Measurements from ENCODE around the gene OR51V1.

OR51V1 gene

GRCh38 chr11:5237420-5237819 is 36.9 kb upstream of the OR51V1 start:
- no peak overlapping the region for H3K4me3 ChIP-seq (ENCODE audit: insufficient read length, low read depth)
- H3K27me3 ChIP-seq (ENCODE audit: insufficient read depth, insufficient read length), result no peaks in the 10 kb centered on the region
- no peaks in the 10 kb centered on the region for H3K4me1 ChIP-seq (ENCODE audit: insufficient read depth, insufficient read length)
- H3K9ac ChIP-seq (ENCODE audit: insufficient read length, low read depth), result no peak overlapping the region
- no peak for DNase-seq (ENCODE audit: low read depth, low spot score)
- H3K36me3 ChIP-seq (ENCODE audit: insufficient read depth, insufficient read length, low read length), result no peaks in the 10 kb centered on the region
- TF ChIP-seq SUZ12 (IDR thresholded peaks at IDR 0.05; ENCODE audit: extremely low read depth, insufficient read depth, insufficient read length) (no peak), YY1 (IDR thresholded peaks at IDR 0.05; ENCODE audit: insufficient read depth, insufficient read length) (no peak), ZNF274 (IDR thresholded peaks at IDR 0.05; ENCODE audit: low read depth, low read length) (no peak)
- no peaks in the 10 kb centered on the region for H3K9me3 ChIP-seq (ENCODE audit: insufficient read depth, low read length)

- no peaks in the 10 kb centered on the region for H3K27me3 ChIP-seq (ENCODE audit: insufficient read depth, insufficient read length)
- no peak overlapping the region for H3K9ac ChIP-seq (ENCODE audit: insufficient read length, low read depth)
- H3K4me1 ChIP-seq (ENCODE audit: insufficient read depth, insufficient read length), result no peaks in the 10 kb centered on the region
- H3K36me3 ChIP-seq (ENCODE audit: insufficient read depth, insufficient read length, low read length), result no peaks in the 10 kb centered on the region
- H3K9me3 ChIP-seq (ENCODE audit: insufficient read depth, low read length), result no peaks in the 10 kb centered on the region
- DNase-seq (ENCODE audit: low read depth, low spot score), result no peak
- no peak for TF ChIP-seq ZNF274 (IDR thresholded peaks at IDR 0.05; ENCODE audit: low read depth, low read length)
- TF ChIP-seq SUZ12 (IDR thresholded peaks at IDR 0.05; ENCODE audit: extremely low read depth, insufficient read depth, insufficient read length), result no peak
- H3K4me3 ChIP-seq (ENCODE audit: insufficient read length, low read depth), result no peak overlapping the region
These were observed 35.0 kb upstream of the OR51V1 start for GRCh38 chr11:5235364-5236095.

GRCh38 chr11:5234381-5234834 is 33.9 kb upstream of the OR51V1 start, which contains the start of gene HBD:
TSS of gene HBD (minus strand) at chr11:5234483. CDS start at chr11:5234433, 50 bp downstream.
- no peak within 1 kb of the TSS for H3K4me3 ChIP-seq (ENCODE audit: insufficient read length, low read depth)
- TF ChIP-seq YY1 (IDR thresholded peaks at IDR 0.05; ENCODE audit: insufficient read depth, insufficient read length), result no peak
- TF ChIP-seq SUZ12 (IDR thresholded peaks at IDR 0.05; ENCODE audit: extremely low read depth, insufficient read depth, insufficient read length), result no peak
- TF ChIP-seq ZNF274 (IDR thresholded peaks at IDR 0.05; ENCODE audit: low read depth, low read length), result no peak
- H3K9me3 ChIP-seq (ENCODE audit: insufficient read depth, low read length), result no peaks in the 10 kb centered on the region
- H3K4me1 ChIP-seq (ENCODE audit: insufficient read depth, insufficient read length), result no peaks in the 10 kb centered on the region
- H3K27me3 ChIP-seq (ENCODE audit: insufficient read depth, insufficient read length), result no peaks in the 10 kb centered on the region
- no peak within 1 kb of the TSS for H3K9ac ChIP-seq (ENCODE audit: insufficient read length, low read depth)
- H3K36me3 ChIP-seq (ENCODE audit: insufficient read depth, insufficient read length, low read length), result no peaks in the 10 kb centered on the region
- no peak for DNase-seq (ENCODE audit: low read depth, low spot score)

- TF ChIP-seq ZNF274 (IDR thresholded peaks at IDR 0.05; ENCODE audit: low read depth, low read length) (no peak), YY1 (IDR thresholded peaks at IDR 0.05; ENCODE audit: insufficient read depth, insufficient read length) (no peak), SUZ12 (IDR thresholded peaks at IDR 0.05; ENCODE audit: extremely low read depth, insufficient read depth, insufficient read length) (no peak)
- H3K4me1 ChIP-seq (ENCODE audit: insufficient read depth, insufficient read length), result no peaks in the 10 kb centered on the region
- H3K36me3 ChIP-seq (ENCODE audit: insufficient read depth, insufficient read length, low read length), result no peaks in the 10 kb centered on the region
- no peaks in the 10 kb centered on the region for H3K27me3 ChIP-seq (ENCODE audit: insufficient read depth, insufficient read length)
- no peaks in the 10 kb centered on the region for H3K9me3 ChIP-seq (ENCODE audit: insufficient read depth, low read length)
- no peak overlapping the region for H3K9ac ChIP-seq (ENCODE audit: insufficient read length, low read depth)
- no peak for DNase-seq (ENCODE audit: low read depth, low spot score)
- H3K4me3 ChIP-seq (ENCODE audit: insufficient read length, low read depth), result no peak overlapping the region
These were observed 32.8 kb upstream of the OR51V1 start for GRCh38 chr11:5233307-5233706.

- H3K4me3 ChIP-seq (ENCODE audit: insufficient read length, low read depth), result no peak overlapping the region
- no peaks in the 10 kb centered on the region for H3K9me3 ChIP-seq (ENCODE audit: insufficient read depth, low read length)
- no peak for TF ChIP-seq YY1 (IDR thresholded peaks at IDR 0.05; ENCODE audit: insufficient read depth, insufficient read length)
- TF ChIP-seq SUZ12 (IDR thresholded peaks at IDR 0.05; ENCODE audit: extremely low read depth, insufficient read depth, insufficient read length), result no peak
- no peak for TF ChIP-seq ZNF274 (IDR thresholded peaks at IDR 0.05; ENCODE audit: low read depth, low read length)
- no peak for DNase-seq (ENCODE audit: low read depth, low spot score)
- no peak overlapping the region for H3K9ac ChIP-seq (ENCODE audit: insufficient read length, low read depth)
- H3K27me3 ChIP-seq (ENCODE audit: insufficient read depth, insufficient read length), result no peaks in the 10 kb centered on the region
- H3K36me3 ChIP-seq (ENCODE audit: insufficient read depth, insufficient read length, low read length), result no peaks in the 10 kb centered on the region
- no peaks in the 10 kb centered on the region for H3K4me1 ChIP-seq (ENCODE audit: insufficient read depth, insufficient read length)
These were observed 32.3 kb upstream of the OR51V1 start for GRCh38 chr11:5232821-5233220.

GRCh38 chr11:5232176-5232575 is 31.7 kb upstream of the OR51V1 start:
- Histone ChIP-seq H3K4me1 (ENCODE audit: insufficient read depth, insufficient read length) (no peaks in the 10 kb centered on the region), H3K27me3 (ENCODE audit: insufficient read depth, insufficient read length) (no peaks in the 10 kb centered on the region), H3K9me3 (ENCODE audit: insufficient read depth, low read length) (no peaks in the 10 kb centered on the region), H3K36me3 (ENCODE audit: insufficient read depth, insufficient read length, low read length) (no peaks in the 10 kb centered on the region), H3K9ac (ENCODE audit: insufficient read length, low read depth) (no peak overlapping the region), H3K4me3 (ENCODE audit: insufficient read length, low read depth) (no peak overlapping the region)
- TF ChIP-seq SUZ12 (IDR thresholded peaks at IDR 0.05; ENCODE audit: extremely low read depth, insufficient read depth, insufficient read length), result no peak
- TF ChIP-seq YY1 (IDR thresholded peaks at IDR 0.05; ENCODE audit: insufficient read depth, insufficient read length), result no peak
- TF ChIP-seq ZNF274 (IDR thresholded peaks at IDR 0.05; ENCODE audit: low read depth, low read length), result no peak
- no peak for DNase-seq (ENCODE audit: low read depth, low spot score)

- Histone ChIP-seq H3K27me3 (ENCODE audit: insufficient read depth, insufficient read length) (no peaks in the 10 kb centered on the region), H3K36me3 (ENCODE audit: insufficient read depth, insufficient read length, low read length) (no peaks in the 10 kb centered on the region), H3K4me3 (ENCODE audit: insufficient read length, low read depth) (no peak overlapping the region), H3K9me3 (ENCODE audit: insufficient read depth, low read length) (no peaks in the 10 kb centered on the region), H3K9ac (ENCODE audit: insufficient read length, low read depth) (no peak overlapping the region), H3K4me1 (ENCODE audit: insufficient read depth, insufficient read length) (no peaks in the 10 kb centered on the region)
- DNase-seq (ENCODE audit: low read depth, low spot score), result no peak
- TF ChIP-seq YY1 (IDR thresholded peaks at IDR 0.05; ENCODE audit: insufficient read depth, insufficient read length), result no peak
- TF ChIP-seq ZNF274 (IDR thresholded peaks at IDR 0.05; ENCODE audit: low read depth, low read length), result no peak
- TF ChIP-seq SUZ12 (IDR thresholded peaks at IDR 0.05; ENCODE audit: extremely low read depth, insufficient read depth, insufficient read length), result no peak
These were observed 30.6 kb upstream of the OR51V1 start for GRCh38 chr11:5231111-5231510.

All from NT2/D1 (cell line).